SK-N-SH treated with all-trans-retinoic acid at 6 μM for 48 hours (cell line): Measurements from ENCODE around the gene CEP250.

Experiments used
- ATAC-seq: fragments of 200-7000 bp; cut with Tn5 transposase; 3 replicates; pipeline ENCODE4 v1.9.1; 2020; ENCODE audit warnings: mild to moderate bottlenecking, moderate library complexity
- BACH2 ChIP-seq: fragments of 250-450 bp; sonication (Bioruptor Pico); IDR thresholded peaks from 2 replicates; pipeline ENCODE4 v1.9.0; 2021; ENCODE audit warnings: mild to moderate bottlenecking, borderline replicate concordance
- CSDC2 ChIP-seq: fragments of 250-450 bp; sonication (Bioruptor Pico); IDR thresholded peaks from 2 replicates; pipeline ENCODE4 v1.5.0; 2020; ENCODE audit warnings: mild to moderate bottlenecking, moderate library complexity
- ESRRG ChIP-seq: fragments of 250-450 bp; sonication (Bioruptor Pico); IDR thresholded peaks from 2 replicates; pipeline ENCODE4 v1.6.1; 2021; ENCODE audit warnings: mild to moderate bottlenecking
- GLIS3 ChIP-seq: fragments of 250-450 bp; sonication (Bioruptor Pico); IDR thresholded peaks from 2 replicates; pipeline ENCODE4 v1.5.0; 2020; ENCODE audit warnings: mild to moderate bottlenecking, moderate library complexity
- ISL1 ChIP-seq: fragments of 250-450 bp; sonication (Bioruptor Pico); IDR thresholded peaks from 2 replicates; pipeline ENCODE4 v2.1.2; 2022; ENCODE audit warnings: mild to moderate bottlenecking, moderate library complexity
- OSR1 ChIP-seq: fragments of 250-450 bp; sonication (Bioruptor Pico); IDR thresholded peaks from 2 replicates; pipeline ENCODE4 v1.8.0; 2022; ENCODE audit warnings: moderate library complexity, mild to moderate bottlenecking, inconsistent platforms
- RARB ChIP-seq: fragments of 250-450 bp; sonication (Bioruptor Pico); IDR thresholded peaks from 2 replicates; pipeline ENCODE4 v1.8.0; 2021; ENCODE audit warnings: mild to moderate bottlenecking, moderate library complexity
- SNAI2 ChIP-seq: fragments of 250-450 bp; sonication (Bioruptor Pico); IDR thresholded peaks from 2 replicates; pipeline ENCODE4 v1.5.0; 2020; ENCODE audit warnings: mild to moderate bottlenecking, moderate library complexity
- TCF4 ChIP-seq: fragments of 250-450 bp; sonication (Bioruptor Pico); IDR thresholded peaks from 2 replicates; pipeline ENCODE4 v1.8.0; 2021; ENCODE audit warnings: mild to moderate bottlenecking, moderate library complexity, borderline replicate concordance
- ZFP3 ChIP-seq: fragments of 250-450 bp; sonication (Bioruptor Pico); IDR thresholded peaks from 2 replicates; pipeline ENCODE4 v1.5.0; 2020; ENCODE audit warnings: mild to moderate bottlenecking, moderate library complexity
- ZNF565 ChIP-seq: fragments of 450-650 bp; formaldehyde crosslinking; conservative IDR thresholded peaks from 2 replicates; pipeline ENCODE4 v1.5.0; 2020; ENCODE audit warnings: low read depth, mild to moderate bottlenecking, moderate library complexity
- ZNF70 ChIP-seq: fragments of 450-650 bp; formaldehyde crosslinking; IDR thresholded peaks from 2 replicates; pipeline ENCODE4 v1.5.0; 2020; ENCODE audit warnings: mild to moderate bottlenecking, moderate library complexity
- TF ChIP-seq, protein P1 (sequence below): fragments of 250-450 bp; sonication (Bioruptor Pico); IDR thresholded peaks from 2 replicates; pipeline ENCODE4 v1.8.0; 2021; ENCODE audit warnings: low read depth, mild to moderate bottlenecking, moderate library complexity, borderline replicate concordance
- TF ChIP-seq, protein P2 (sequence below): fragments of 250-450 bp; sonication (Bioruptor Pico); IDR thresholded peaks from 2 replicates; pipeline ENCODE4 v1.8.0; 2020; ENCODE audit warnings: mild to moderate bottlenecking, moderate library complexity, borderline replicate concordance
- TF ChIP-seq, protein P3 (sequence below): fragments of 250-450 bp; sonication (Bioruptor Pico); IDR thresholded peaks from 2 replicates; pipeline ENCODE4 v1.5.1; 2021; ENCODE audit warnings: mild to moderate bottlenecking, moderate library complexity
- TF ChIP-seq, protein P4 (sequence below): fragments of 250-450 bp; sonication (Bioruptor Pico); IDR thresholded peaks from 2 replicates; pipeline ENCODE4 v1.5.0; 2020; ENCODE audit warnings: mild to moderate bottlenecking, moderate library complexity

Gene CEP250

GRCh38 chr20:35527122-35527769 is 71.8 kb downstream of the CEP250 start:
- no peak for ATAC-seq
- no peak for TF ChIP-seq ESRRG (CRISPR knock-in tag)

DNA sequence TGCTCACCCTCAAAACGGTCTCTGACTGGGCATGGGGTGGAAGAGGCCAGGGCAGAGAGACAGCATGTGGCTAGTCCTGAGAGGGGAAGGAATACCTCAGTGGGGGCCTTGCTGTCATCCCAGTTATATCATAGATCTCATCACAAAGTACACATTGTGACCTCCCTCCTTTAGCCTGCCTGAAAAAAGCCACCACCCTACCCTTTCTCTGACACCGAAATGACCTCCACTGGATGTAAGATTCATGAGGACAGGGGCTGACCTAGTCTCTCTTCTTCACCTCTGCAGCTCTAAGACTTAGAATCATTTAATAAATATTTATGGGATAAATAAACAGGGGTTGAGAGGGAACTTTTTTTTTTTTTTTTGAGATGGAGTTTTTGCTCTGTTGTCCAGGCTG is 74.2 kb downstream of the CEP250 start, which contains the start of gene C20orf173:
Gene C20orf173 (minus strand): TSS at position 101 of the 400 bp plus-strand sequence. CDS start 279 bp downstream, outside the sequence.
- TF ChIP-seq, protein P1, sequence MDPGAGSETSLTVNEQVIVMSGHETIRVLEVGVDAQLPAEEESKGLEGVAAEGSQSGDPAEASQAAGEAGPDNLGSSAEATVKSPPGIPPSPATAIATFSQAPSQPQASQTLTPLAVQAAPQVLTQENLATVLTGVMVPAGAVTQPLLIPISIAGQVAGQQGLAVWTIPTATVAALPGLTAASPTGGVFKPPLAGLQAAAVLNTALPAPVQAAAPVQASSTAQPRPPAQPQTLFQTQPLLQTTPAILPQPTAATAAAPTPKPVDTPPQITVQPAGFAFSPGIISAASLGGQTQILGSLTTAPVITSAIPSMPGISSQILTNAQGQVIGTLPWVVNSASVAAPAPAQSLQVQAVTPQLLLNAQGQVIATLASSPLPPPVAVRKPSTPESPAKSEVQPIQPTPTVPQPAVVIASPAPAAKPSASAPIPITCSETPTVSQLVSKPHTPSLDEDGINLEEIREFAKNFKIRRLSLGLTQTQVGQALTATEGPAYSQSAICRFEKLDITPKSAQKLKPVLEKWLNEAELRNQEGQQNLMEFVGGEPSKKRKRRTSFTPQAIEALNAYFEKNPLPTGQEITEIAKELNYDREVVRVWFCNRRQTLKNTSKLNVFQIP: no peak
- no peak for ATAC-seq

GRCh38 chr20:35539756-35540212 is 84.4 kb downstream of the CEP250 start:
- ATAC-seq: no peak
- TF ChIP-seq, protein P2, sequence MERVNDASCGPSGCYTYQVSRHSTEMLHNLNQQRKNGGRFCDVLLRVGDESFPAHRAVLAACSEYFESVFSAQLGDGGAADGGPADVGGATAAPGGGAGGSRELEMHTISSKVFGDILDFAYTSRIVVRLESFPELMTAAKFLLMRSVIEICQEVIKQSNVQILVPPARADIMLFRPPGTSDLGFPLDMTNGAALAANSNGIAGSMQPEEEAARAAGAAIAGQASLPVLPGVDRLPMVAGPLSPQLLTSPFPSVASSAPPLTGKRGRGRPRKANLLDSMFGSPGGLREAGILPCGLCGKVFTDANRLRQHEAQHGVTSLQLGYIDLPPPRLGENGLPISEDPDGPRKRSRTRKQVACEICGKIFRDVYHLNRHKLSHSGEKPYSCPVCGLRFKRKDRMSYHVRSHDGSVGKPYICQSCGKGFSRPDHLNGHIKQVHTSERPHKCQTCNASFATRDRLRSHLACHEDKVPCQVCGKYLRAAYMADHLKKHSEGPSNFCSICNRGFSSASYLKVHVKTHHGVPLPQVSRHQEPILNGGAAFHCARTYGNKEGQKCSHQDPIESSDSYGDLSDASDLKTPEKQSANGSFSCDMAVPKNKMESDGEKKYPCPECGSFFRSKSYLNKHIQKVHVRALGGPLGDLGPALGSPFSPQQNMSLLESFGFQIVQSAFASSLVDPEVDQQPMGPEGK: no peak
- TF ChIP-seq, protein P1: no peak
- no peak for TF ChIP-seq SNAI2 (CRISPR knock-in tag)

GRCh38 chr20:35541118-35541782 is 85.9 kb downstream of the CEP250 start:
- TF ChIP-seq RARB (CRISPR knock-in tag) (no peak), ZFP3 (CRISPR knock-in tag) (no peak)
- no peak for ATAC-seq

DNA sequence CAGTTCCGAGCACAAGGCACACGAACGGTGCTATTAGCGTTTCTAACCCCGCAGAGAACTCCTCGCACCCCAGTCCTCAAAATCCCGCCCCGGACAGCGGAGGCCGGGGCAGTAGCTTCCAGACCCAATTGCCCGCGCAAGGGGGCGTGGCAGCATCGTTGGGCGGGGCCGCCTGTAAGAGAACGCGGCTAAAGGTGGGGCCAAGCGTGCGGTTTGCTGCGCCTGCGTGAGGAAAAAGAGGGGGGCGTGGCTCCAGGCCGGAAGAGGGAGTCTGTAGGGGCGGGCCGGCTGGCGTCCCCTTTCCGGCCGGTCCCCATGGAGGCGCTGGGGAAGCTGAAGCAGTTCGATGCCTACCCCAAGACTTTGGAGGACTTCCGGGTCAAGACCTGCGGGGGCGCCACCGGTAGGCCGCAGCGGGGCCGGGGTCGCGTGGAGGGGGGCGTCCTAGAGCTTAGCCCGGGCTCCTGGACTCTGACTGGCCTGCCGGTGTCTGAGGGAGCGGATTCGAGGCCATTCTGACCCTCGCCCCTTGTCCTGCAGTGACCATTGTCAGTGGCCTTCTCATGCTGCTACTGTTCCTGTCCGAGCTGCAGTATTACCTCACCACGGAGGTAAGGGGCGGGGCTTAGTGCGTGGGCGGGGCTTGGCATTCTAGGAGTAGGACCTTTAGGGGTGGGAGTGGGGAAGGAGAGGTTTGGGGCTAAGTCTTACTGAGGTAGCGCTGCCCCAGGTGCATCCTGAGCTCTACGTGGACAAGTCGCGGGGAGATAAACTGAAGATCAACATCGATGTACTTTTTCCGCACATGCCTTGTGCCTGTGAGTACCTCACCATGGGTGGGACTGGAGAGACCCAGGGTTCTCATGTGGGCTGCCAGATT is 86.6 kb downstream of the CEP250 start, which contains the start of gene ERGIC3:
Gene ERGIC3 (plus strand): TSS at position 296 of the 880 bp plus-strand sequence. CDS start 20 bp downstream, at position 316.
- ATAC-seq: peak; percentile 99
- TF ChIP-seq, protein P3, sequence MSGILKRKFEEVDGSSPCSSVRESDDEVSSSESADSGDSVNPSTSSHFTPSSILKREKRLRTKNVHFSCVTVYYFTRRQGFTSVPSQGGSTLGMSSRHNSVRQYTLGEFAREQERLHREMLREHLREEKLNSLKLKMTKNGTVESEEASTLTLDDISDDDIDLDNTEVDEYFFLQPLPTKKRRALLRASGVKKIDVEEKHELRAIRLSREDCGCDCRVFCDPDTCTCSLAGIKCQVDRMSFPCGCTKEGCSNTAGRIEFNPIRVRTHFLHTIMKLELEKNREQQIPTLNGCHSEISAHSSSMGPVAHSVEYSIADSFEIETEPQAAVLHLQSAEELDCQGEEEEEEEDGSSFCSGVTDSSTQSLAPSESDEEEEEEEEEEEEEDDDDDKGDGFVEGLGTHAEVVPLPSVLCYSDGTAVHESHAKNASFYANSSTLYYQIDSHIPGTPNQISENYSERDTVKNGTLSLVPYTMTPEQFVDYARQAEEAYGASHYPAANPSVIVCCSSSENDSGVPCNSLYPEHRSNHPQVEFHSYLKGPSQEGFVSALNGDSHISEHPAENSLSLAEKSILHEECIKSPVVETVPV: no peak
- no peak for TF ChIP-seq ZNF565 (CRISPR knock-in tag)
- TF ChIP-seq ESRRG (CRISPR knock-in tag): no peak
- TF ChIP-seq, protein P2: no peak
- no peak for TF ChIP-seq ISL1 (CRISPR knock-in tag)
- TF ChIP-seq TCF4 (CRISPR knock-in tag): no peak
- TF ChIP-seq OSR1 (CRISPR knock-in tag): no peak
- TF ChIP-seq, protein P4, sequence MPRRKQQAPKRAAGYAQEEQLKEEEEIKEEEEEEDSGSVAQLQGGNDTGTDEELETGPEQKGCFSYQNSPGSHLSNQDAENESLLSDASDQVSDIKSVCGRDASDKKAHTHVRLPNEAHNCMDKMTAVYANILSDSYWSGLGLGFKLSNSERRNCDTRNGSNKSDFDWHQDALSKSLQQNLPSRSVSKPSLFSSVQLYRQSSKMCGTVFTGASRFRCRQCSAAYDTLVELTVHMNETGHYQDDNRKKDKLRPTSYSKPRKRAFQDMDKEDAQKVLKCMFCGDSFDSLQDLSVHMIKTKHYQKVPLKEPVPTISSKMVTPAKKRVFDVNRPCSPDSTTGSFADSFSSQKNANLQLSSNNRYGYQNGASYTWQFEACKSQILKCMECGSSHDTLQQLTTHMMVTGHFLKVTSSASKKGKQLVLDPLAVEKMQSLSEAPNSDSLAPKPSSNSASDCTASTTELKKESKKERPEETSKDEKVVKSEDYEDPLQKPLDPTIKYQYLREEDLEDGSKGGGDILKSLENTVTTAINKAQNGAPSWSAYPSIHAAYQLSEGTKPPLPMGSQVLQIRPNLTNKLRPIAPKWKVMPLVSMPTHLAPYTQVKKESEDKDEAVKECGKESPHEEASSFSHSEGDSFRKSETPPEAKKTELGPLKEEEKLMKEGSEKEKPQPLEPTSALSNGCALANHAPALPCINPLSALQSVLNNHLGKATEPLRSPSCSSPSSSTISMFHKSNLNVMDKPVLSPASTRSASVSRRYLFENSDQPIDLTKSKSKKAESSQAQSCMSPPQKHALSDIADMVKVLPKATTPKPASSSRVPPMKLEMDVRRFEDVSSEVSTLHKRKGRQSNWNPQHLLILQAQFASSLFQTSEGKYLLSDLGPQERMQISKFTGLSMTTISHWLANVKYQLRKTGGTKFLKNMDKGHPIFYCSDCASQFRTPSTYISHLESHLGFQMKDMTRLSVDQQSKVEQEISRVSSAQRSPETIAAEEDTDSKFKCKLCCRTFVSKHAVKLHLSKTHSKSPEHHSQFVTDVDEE: no peak
- TF ChIP-seq RARB (CRISPR knock-in tag): no peak
- TF ChIP-seq CSDC2 (CRISPR knock-in tag): no peak
- no peak for TF ChIP-seq ZNF70 (CRISPR knock-in tag)
- no peak for TF ChIP-seq BACH2 (CRISPR knock-in tag)
- no peak for TF ChIP-seq GLIS3 (CRISPR knock-in tag)
